GM23338 (cell line): Measurements from ENCODE around the gene LIMK2. TPM values are rescaled to one million over a fixed set of nuclear protein-coding genes. Genes with fewer than 3 reads are reported as not detected.

Experiments
- ATAC-seq: fragments of 200-7000 bp; cut with Tn5 transposase; 3 replicates; pipeline ENCODE4 v1.9.1; 2020
- DNase-seq: peaks from one replicate; pipeline ENCODE4 v3.0.0-alpha.2; 2015; ENCODE audit warnings: low spot score
- H2AFZ ChIP-seq: fragments of 200-600 bp; sonication (generic); 2 replicates; pipeline ENCODE4 v1.8.0; 2016; ENCODE audit warnings: antibody characterized with exemption, mild to moderate bottlenecking, moderate library complexity
- H3F3A ChIP-seq: fragments of 200-600 bp; sonication (generic); replicated peaks from 2 replicates; pipeline ENCODE4 v1.8.0; 2017; ENCODE audit warnings: antibody characterized with exemption, mixed run types, low read depth
- H3K27ac ChIP-seq: fragments of 200-600 bp; sonication (generic); 2 replicates; pipeline ENCODE4 v1.6.1; 2016; ENCODE audit warnings: low read depth
- H3K27me3 ChIP-seq: fragments of 200-600 bp; sonication (generic); 2 replicates; pipeline ENCODE4 v1.8.0; 2016; ENCODE audit warnings: mild to moderate bottlenecking, mixed run types, moderate library complexity; ENCODE audit not compliant: insufficient read depth
- H3K36me3 ChIP-seq: fragments of 200-600 bp; sonication (generic); 2 replicates; pipeline ENCODE4 v1.8.0; 2016; ENCODE audit warnings: mild to moderate bottlenecking; ENCODE audit not compliant: insufficient read depth
- H3K4me1 ChIP-seq: fragments of 200-600 bp; sonication (generic); 2 replicates; pipeline ENCODE4 v1.8.0; 2016; ENCODE audit warnings: mild to moderate bottlenecking, moderate library complexity; ENCODE audit not compliant: insufficient read depth
- H3K4me2 ChIP-seq: fragments of 200-600 bp; sonication (generic); 2 replicates; pipeline ENCODE4 v1.7.1; 2017; ENCODE audit warnings: mixed run types
- H3K4me3 ChIP-seq: fragments of 200-600 bp; sonication (generic); 2 replicates; pipeline ENCODE4 v1.6.1; 2016; ENCODE audit warnings: mixed run types
- H3K79me2 ChIP-seq: fragments of 200-600 bp; sonication (generic); replicated peaks from 2 replicates; pipeline ENCODE4 v1.8.0; 2017; ENCODE audit warnings: mild to moderate bottlenecking; ENCODE audit not compliant: insufficient read depth
- H3K9me2 ChIP-seq: fragments of 200-600 bp; sonication (generic); 2 replicates; pipeline ENCODE4 v1.8.0; 2017; ENCODE audit not compliant: insufficient read depth
- H4K20me1 ChIP-seq: fragments of 200-600 bp; sonication (generic); replicated peaks from 2 replicates; pipeline ENCODE4 v1.8.0; 2017; ENCODE audit warnings: mild to moderate bottlenecking; ENCODE audit not compliant: insufficient read depth
- H3K27ac Mint-ChIP-seq: 2 replicates; pipeline ENCODE4 v1.8.0; 2020; ENCODE audit warnings: inconsistent platforms, mild to moderate bottlenecking, moderate library complexity, mixed read lengths
- H3K27me3 Mint-ChIP-seq: 3 replicates; pipeline ENCODE4 v1.8.0; 2022; ENCODE audit warnings: low read depth, mild to moderate bottlenecking, moderate library complexity, mixed read lengths, inconsistent platforms; ENCODE audit not compliant: insufficient read depth, poor library complexity
- H3K36me3 Mint-ChIP-seq: 3 replicates; pipeline ENCODE4 v1.8.0; 2021; ENCODE audit warnings: low read depth, mild to moderate bottlenecking, inconsistent platforms, moderate library complexity, mixed read lengths
- H3K4me1 Mint-ChIP-seq: 3 replicates; pipeline ENCODE4 v1.8.0; 2020; ENCODE audit warnings: mild to moderate bottlenecking, inconsistent platforms, mixed read lengths
- H3K4me3 Mint-ChIP-seq: 3 replicates; pipeline ENCODE4 v1.8.0; 2021; ENCODE audit warnings: moderate library complexity, mild to moderate bottlenecking, inconsistent platforms, mixed read lengths
- H3K9me3 Mint-ChIP-seq: 3 replicates; pipeline ENCODE4 v1.8.0; 2020; ENCODE audit warnings: moderate library complexity, mild to moderate bottlenecking, inconsistent platforms, mixed read lengths
- CREB1 ChIP-seq: fragments of 250-450 bp; sonication (Bioruptor Pico); IDR thresholded peaks from 2 replicates; pipeline ENCODE4 v1.5.0; 2020; ENCODE audit warnings: low read depth, mild to moderate bottlenecking, moderate library complexity
- EZH2 ChIP-seq: fragments of 200-600 bp; sonication (generic); IDR thresholded peaks from one replicate; pipeline ENCODE4 v1.8.0; 2017; ENCODE audit warnings: antibody characterized with exemption, mild to moderate bottlenecking, low read depth; ENCODE audit not compliant: unreplicated experiment
- EZH2phosphoT487 ChIP-seq: fragments of 200-600 bp; sonication (generic); IDR thresholded peaks from one replicate; pipeline ENCODE4 v1.8.1; 2018; ENCODE audit warnings: antibody characterized with exemption; ENCODE audit not compliant: unreplicated experiment
- JUNB ChIP-seq: IDR thresholded peaks from one replicate; pipeline ENCODE4 v1.6.1; 2016; ENCODE audit warnings: antibody characterized with exemption; ENCODE audit not compliant: unreplicated experiment
- NANOG ChIP-seq: IDR thresholded peaks from 2 replicates; pipeline ENCODE4 v1.6.1; 2016; ENCODE audit warnings: antibody characterized with exemption, borderline replicate concordance
- POLR2AphosphoS5 ChIP-seq: IDR thresholded peaks from 2 replicates; pipeline ENCODE4 v1.6.1; 2016; ENCODE audit warnings: antibody characterized with exemption, low read depth
- STAT1 ChIP-seq: IDR thresholded peaks from one replicate; pipeline ENCODE4 v1.6.1; 2016; ENCODE audit warnings: antibody characterized with exemption; ENCODE audit not compliant: unreplicated experiment
- ZNF114 ChIP-seq: fragments of 250-450 bp; sonication (Bioruptor Pico); IDR thresholded peaks from 2 replicates; pipeline ENCODE4 v1.5.0; 2020; ENCODE audit warnings: mild to moderate bottlenecking, moderate library complexity
- ZNF331 ChIP-seq: fragments of 250-450 bp; sonication (Bioruptor Pico); IDR thresholded peaks from 2 replicates; pipeline ENCODE4 v1.5.0; 2020; ENCODE audit warnings: low read depth, mild to moderate bottlenecking, moderate library complexity
- polyA plus RNA-seq: library from polyadenylated mRNA; unstranded; fragments of >200 nt; fragmentation: Nextera tagmentation; extraction: Ambion mirVana; gene quantifications from 2 replicates; pipeline ENCODE4 v1.2.1, GENCODE V29; 2016
- total RNA-seq: library from RNA; depleted of rRNA; stranded (reverse); fragments of >200 nt; shearing (Covaris generic); gene quantifications from 2 replicates; pipeline ENCODE4 v1.2.3, GENCODE V29; 2014
- TF ChIP-seq, protein P1 (sequence below), 2 experiments: fragments of 200-600 bp in 1 of 2; sonication (generic) in 1 of 2; conservative IDR thresholded peaks; 2 replicates each; pipeline versions ENCODE4 v1.5.1 to v1.6.1; 2016 to 2017; ENCODE audit warnings: antibody characterized with exemption in 2 of 2, low read depth in 2 of 2, mild to moderate bottlenecking in 2 of 2, moderate library complexity in 1 of 2
- TF ChIP-seq, protein P2 (sequence below): fragments of 250-450 bp; sonication (Bioruptor Pico); IDR thresholded peaks from 2 replicates; pipeline ENCODE4 v1.5.0; 2020; ENCODE audit warnings: mild to moderate bottlenecking, moderate library complexity
- TF ChIP-seq, protein P3 (sequence below): IDR thresholded peaks from 2 replicates; pipeline ENCODE4 v1.6.1; 2016; ENCODE audit warnings: antibody characterized with exemption
- TF ChIP-seq, protein P4 (sequence below): IDR thresholded peaks from one replicate; pipeline ENCODE4 v1.6.1; 2018; ENCODE audit warnings: antibody characterized with exemption; ENCODE audit not compliant: unreplicated experiment

The LIMK2 gene
- total and polyA plus RNA-seq, 2 experiments from 2014 or later = 12.5 to 39.8 TPM

DNA sequence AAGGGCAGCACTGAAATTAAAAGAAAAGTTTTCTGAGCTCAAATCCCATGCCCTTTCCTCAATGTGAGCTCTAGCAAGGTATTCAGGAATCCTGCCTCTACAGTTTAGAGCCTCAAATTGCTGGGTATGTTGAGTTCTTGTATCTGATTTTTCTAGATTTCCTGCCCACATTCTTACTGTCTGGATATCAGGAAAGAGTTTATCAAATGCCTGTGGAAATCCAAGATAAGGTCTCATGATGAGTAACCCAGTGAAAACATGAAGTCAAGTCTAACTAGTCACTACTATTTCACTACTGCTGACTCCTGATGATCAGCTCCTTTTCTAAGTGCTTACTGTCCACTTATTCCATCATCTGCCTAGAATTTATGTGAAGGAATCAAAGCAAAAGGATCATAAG, 29.8 kb downstream of the LIMK2 start:
- Mint-ChIP-seq H3K27ac (no peak overlapping the region), H3K9me3 (no peaks in the 10 kb centered on the region), H3K27me3 (peaks cover 3% of the 10 kb centered on the region), H3K36me3 (peaks cover 13% of the 10 kb centered on the region), H3K4me1 (peaks cover 21% of the 10 kb centered on the region), H3K4me3 (no peak overlapping the region)
- no peaks in the 10 kb centered on the region for H3K27me3 ChIP-seq
- DNase-seq (no peak), ATAC-seq (no peak)
- H3K4me1 ChIP-seq = peaks cover 14% of the 10 kb centered on the region; the same call in 1 of the 2 replicates
- no peak overlapping the region for H3K27ac ChIP-seq
- H3K4me2 ChIP-seq = no peak overlapping the region
- peaks cover 17% of the 10 kb centered on the region for H4K20me1 ChIP-seq
- no peaks in the 10 kb centered on the region for H3K36me3 ChIP-seq
- no peaks in the 10 kb centered on the region for H3F3A ChIP-seq
- TF ChIP-seq CREB1 (CRISPR knock-in tag) (no peak), POLR2AphosphoS5 (no peak), JUNB (no peak), ZNF331 (CRISPR knock-in tag) (no peak), STAT1 (no peak), NANOG (no peak), ZNF114 (CRISPR knock-in tag) (no peak), EZH2phosphoT487 (no peak), EZH2 (no peak)
- TF ChIP-seq, protein P1, sequence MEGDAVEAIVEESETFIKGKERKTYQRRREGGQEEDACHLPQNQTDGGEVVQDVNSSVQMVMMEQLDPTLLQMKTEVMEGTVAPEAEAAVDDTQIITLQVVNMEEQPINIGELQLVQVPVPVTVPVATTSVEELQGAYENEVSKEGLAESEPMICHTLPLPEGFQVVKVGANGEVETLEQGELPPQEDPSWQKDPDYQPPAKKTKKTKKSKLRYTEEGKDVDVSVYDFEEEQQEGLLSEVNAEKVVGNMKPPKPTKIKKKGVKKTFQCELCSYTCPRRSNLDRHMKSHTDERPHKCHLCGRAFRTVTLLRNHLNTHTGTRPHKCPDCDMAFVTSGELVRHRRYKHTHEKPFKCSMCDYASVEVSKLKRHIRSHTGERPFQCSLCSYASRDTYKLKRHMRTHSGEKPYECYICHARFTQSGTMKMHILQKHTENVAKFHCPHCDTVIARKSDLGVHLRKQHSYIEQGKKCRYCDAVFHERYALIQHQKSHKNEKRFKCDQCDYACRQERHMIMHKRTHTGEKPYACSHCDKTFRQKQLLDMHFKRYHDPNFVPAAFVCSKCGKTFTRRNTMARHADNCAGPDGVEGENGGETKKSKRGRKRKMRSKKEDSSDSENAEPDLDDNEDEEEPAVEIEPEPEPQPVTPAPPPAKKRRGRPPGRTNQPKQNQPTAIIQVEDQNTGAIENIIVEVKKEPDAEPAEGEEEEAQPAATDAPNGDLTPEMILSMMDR (conservative IDR thresholded peaks at IDR 0.05; ENCODE audit: low read depth in 2 of 2) = no peak
- TF ChIP-seq, protein P2, sequence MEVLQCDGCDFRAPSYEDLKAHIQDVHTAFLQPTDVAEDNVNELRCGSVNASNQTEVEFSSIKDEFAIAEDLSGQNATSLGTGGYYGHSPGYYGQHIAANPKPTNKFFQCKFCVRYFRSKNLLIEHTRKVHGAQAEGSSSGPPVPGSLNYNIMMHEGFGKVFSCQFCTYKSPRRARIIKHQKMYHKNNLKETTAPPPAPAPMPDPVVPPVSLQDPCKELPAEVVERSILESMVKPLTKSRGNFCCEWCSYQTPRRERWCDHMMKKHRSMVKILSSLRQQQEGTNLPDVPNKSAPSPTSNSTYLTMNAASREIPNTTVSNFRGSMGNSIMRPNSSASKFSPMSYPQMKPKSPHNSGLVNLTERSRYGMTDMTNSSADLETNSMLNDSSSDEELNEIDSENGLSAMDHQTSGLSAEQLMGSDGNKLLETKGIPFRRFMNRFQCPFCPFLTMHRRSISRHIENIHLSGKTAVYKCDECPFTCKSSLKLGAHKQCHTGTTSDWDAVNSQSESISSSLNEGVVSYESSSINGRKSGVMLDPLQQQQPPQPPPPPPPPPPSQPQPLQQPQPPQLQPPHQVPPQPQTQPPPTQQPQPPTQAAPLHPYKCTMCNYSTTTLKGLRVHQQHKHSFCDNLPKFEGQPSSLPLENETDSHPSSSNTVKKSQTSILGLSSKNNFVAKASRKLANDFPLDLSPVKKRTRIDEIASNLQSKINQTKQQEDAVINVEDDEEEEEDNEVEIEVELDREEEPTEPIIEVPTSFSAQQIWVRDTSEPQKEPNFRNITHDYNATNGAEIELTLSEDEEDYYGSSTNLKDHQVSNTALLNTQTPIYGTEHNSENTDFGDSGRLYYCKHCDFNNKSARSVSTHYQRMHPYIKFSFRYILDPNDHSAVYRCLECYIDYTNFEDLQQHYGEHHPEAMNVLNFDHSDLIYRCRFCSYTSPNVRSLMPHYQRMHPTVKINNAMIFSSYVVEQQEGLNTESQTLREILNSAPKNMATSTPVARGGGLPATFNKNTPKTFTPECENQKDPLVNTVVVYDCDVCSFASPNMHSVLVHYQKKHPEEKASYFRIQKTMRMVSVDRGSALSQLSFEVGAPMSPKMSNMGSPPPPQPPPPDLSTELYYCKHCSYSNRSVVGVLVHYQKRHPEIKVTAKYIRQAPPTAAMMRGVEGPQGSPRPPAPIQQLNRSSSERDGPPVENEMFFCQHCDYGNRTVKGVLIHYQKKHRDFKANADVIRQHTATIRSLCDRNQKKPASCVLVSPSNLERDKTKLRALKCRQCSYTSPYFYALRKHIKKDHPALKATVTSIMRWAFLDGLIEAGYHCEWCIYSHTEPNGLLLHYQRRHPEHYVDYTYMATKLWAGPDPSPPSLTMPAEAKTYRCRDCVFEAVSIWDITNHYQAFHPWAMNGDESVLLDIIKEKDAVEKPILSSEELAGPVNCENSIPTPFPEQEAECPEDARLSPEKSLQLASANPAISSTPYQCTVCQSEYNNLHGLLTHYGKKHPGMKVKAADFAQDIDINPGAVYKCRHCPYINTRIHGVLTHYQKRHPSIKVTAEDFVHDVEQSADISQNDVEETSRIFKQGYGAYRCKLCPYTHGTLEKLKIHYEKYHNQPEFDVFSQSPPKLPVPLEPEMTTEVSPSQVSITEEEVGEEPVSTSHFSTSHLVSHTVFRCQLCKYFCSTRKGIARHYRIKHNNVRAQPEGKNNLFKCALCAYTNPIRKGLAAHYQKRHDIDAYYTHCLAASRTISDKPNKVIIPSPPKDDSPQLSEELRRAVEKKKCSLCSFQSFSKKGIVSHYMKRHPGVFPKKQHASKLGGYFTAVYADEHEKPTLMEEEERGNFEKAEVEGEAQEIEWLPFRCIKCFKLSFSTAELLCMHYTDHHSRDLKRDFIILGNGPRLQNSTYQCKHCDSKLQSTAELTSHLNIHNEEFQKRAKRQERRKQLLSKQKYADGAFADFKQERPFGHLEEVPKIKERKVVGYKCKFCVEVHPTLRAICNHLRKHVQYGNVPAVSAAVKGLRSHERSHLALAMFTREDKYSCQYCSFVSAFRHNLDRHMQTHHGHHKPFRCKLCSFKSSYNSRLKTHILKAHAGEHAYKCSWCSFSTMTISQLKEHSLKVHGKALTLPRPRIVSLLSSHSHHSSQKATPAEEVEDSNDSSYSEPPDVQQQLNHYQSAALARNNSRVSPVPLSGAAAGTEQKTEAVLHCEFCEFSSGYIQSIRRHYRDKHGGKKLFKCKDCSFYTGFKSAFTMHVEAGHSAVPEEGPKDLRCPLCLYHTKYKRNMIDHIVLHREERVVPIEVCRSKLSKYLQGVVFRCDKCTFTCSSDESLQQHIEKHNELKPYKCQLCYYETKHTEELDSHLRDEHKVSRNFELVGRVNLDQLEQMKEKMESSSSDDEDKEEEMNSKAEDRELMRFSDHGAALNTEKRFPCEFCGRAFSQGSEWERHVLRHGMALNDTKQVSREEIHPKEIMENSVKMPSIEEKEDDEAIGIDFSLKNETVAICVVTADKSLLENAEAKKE (CRISPR knock-in tag) = no peak
- TF ChIP-seq, protein P3, sequence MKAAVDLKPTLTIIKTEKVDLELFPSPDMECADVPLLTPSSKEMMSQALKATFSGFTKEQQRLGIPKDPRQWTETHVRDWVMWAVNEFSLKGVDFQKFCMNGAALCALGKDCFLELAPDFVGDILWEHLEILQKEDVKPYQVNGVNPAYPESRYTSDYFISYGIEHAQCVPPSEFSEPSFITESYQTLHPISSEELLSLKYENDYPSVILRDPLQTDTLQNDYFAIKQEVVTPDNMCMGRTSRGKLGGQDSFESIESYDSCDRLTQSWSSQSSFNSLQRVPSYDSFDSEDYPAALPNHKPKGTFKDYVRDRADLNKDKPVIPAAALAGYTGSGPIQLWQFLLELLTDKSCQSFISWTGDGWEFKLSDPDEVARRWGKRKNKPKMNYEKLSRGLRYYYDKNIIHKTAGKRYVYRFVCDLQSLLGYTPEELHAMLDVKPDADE = no peak
- TF ChIP-seq, protein P4, sequence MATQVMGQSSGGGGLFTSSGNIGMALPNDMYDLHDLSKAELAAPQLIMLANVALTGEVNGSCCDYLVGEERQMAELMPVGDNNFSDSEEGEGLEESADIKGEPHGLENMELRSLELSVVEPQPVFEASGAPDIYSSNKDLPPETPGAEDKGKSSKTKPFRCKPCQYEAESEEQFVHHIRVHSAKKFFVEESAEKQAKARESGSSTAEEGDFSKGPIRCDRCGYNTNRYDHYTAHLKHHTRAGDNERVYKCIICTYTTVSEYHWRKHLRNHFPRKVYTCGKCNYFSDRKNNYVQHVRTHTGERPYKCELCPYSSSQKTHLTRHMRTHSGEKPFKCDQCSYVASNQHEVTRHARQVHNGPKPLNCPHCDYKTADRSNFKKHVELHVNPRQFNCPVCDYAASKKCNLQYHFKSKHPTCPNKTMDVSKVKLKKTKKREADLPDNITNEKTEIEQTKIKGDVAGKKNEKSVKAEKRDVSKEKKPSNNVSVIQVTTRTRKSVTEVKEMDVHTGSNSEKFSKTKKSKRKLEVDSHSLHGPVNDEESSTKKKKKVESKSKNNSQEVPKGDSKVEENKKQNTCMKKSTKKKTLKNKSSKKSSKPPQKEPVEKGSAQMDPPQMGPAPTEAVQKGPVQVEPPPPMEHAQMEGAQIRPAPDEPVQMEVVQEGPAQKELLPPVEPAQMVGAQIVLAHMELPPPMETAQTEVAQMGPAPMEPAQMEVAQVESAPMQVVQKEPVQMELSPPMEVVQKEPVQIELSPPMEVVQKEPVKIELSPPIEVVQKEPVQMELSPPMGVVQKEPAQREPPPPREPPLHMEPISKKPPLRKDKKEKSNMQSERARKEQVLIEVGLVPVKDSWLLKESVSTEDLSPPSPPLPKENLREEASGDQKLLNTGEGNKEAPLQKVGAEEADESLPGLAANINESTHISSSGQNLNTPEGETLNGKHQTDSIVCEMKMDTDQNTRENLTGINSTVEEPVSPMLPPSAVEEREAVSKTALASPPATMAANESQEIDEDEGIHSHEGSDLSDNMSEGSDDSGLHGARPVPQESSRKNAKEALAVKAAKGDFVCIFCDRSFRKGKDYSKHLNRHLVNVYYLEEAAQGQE = no peak
- 0 out of 2 replicates have a peak, but pooled peaks cover 8% of the 10 kb centered on the region for H3K79me2 ChIP-seq
- no peak overlapping the region for H2AFZ ChIP-seq
- H3K9me2 ChIP-seq = 0 out of 2 replicates have a peak, but pooled peaks cover 7% of the 10 kb centered on the region
- no peak overlapping the region for H3K4me3 ChIP-seq
